Raji (cell line): ENCODE results near the gene CDCP2.

Experiments
- POLR2A ChIP-seq: IDR thresholded peaks from 2 replicates; pipeline ENCODE4 v1.6.1; 2011; ENCODE audit warnings: low read depth, low read length, control low read depth; ENCODE audit not compliant: insufficient read depth

CDCP2 gene

DNA sequence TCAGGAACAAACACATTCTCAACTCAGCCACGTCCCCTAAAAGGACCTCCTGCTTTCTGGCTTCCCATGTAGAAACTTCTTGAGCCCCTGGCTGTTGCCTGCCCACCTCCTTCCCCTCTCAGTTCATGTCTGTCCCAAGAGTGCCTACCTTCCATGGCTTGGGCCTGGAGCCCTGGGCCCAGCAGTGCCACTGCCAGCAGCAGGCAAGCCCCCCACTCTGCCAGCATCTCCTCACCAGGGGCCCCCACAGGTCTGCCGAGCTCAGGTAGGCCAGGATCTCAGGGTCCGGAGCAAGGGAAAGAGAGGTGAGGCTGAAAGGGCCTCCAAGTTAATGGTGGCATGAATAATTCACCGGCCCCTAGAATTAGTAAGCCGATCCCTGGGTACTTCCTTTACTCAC is at the start of gene CDCP2:
CDCP2 (minus strand) TSS at position 305 of the 400 bp plus-strand sequence; CDS start at position 227, 78 bp downstream.
- no peak for TF ChIP-seq POLR2A

DNA sequence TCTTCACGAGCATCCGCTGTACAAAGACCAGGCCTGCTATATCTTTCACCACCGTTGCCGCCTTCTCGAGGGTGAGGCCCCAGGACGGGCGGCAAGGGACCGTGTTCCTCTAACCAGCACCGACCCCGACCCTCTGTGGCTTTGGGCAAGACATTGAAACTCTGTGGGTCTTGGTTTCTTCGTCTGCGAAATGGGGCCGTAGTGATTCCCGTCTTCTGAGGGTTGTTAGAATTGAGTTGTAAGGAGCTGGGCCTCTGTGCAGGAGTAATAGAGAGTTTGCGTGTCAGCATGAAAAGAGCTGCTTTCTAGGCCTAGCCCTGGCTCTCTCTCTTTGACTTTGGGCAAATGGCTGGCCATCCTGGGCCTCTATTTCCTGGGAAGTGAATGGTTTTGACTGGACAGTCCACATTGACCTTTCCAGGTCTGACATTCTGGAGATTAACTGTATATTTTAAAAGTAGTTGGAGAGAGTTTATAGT is 47.8 kb upstream of the CDCP2 start:
- no peak for TF ChIP-seq POLR2A

DNA sequence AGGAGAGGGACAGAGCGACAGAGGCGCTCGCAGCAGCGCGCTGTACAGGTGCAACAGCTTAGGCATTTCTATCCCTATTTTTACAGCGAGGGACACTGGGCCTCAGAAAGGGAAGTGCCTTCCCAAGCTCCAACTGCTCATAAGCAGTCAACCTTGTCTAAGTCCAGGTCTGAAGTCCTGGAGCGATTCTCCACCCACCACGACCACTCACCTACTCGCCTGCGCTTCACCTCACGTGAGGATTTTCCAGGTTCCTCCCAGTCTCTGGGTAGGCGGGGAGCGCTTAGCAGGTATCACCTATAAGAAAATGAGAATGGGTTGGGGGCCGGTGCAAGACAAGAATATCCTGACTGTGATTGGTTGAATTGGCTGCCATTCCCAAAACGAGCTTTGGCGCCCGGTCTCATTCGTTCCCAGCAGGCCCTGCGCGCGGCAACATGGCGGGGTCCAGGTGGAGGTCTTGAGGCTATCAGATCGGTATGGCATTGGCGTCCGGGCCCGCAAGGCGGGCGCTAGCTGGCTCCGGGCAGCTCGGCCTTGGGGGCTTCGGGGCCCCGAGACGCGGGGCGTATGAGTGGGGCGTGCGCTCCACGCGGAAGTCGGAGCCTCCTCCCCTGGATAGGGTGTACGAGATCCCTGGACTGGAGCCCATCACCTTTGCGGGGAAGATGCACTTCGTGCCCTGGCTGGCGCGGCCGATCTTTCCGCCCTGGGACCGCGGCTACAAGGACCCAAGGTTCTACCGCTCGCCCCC is 47.1 kb upstream of the CDCP2 start, which contains the start of the genes CYB5RL and MRPL37:
CYB5RL (minus strand) TSS at position 266 of the 754 bp plus-strand sequence. CDS start 4,414 bp downstream, outside the sequence.
MRPL37 (plus strand) TSS at position 403 of the 754 bp plus-strand sequence; CDS start at position 480, 77 bp downstream.
- TF ChIP-seq POLR2A, result peak; percentile 91

DNA sequence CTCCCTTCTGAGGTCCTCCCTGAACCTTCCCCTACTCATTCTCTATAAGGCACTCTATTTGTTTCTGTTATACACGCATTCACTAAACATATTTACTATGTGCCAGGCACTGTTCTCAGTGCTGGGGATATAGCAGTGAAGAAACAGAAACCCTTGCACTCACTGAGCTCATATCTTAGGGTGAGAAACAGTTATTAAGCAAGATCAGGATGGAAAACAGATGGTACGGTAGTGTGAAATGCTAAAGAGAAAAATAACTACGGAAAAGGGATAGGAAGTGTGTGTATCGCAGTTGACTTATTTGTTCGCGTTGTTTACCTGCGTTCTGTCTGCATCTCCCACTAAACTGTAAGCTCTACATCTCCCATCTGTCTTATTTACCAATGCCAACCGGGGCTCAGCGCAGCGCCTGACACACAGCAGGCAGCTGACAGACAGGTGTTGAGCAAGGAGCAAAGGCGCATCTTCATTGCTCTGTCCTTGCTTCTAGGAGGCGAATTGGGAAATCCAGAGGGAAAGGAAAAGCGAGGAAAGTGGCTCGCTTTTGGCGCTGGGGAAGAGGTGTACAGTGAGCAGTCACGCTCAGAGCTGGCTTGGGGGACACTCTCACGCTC is 46.5 kb upstream of the CDCP2 start:
- no peak for TF ChIP-seq POLR2A

DNA sequence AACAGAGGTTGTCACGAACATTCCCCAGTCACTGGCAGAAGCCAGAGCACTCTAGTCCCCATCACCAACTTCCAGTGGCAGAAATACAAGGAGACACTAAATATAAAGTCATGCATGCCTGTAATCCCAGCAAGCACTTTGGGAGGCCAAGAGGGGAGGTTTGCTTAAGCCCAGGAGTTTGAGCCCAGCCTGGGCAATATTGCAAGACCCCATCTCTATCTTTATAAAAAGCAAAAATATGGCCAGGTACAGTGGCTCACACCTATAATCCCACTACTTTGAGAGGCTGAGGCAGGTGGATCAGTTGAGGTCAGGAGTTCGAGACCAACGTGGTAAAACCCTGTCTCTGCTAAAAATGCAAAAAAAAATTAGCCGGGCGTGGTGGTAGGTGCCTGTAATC is 40.7 kb upstream of the CDCP2 start:
- no peak for TF ChIP-seq POLR2A

DNA sequence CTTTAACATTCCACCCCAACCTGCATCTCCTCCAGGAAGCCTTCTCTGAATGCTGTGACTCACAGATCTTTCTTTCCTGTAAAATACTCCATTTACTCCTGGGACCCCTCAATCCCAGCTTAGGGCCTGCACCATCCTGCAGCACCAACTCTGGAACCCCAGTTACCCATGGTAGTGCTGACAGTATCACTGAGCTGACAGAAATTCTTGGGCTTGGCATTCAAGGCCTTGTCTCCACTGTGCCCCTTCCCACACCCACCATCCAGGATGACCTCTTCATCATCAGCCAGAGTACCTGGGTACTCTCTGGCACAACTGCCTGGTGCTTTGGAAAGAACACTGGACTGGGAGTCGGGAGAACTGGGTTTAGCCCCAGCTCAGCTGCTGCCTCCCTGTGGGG is 38.7 kb upstream of the CDCP2 start:
- TF ChIP-seq POLR2A, result no peak

DNA sequence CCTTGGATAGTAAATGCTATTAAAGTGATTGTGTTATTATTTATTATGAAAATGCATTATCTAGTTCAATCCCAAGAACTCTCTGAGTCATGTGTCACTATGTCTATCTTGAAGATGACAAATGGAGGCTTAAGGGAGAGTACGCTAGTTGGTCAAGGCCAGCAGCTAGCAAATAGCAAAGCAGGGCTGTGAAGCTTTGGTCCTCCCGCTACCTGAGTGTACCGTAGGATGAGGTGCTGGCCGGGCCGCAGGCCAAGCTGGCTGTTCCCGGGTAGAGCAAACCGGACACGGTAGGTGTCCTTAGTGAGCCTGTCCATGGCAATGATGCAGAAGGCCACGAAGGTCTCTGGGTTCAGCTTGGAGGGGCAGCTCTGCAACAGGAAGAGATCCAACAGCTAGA is 37.7 kb upstream of the CDCP2 start:
- no peak for TF ChIP-seq POLR2A

DNA sequence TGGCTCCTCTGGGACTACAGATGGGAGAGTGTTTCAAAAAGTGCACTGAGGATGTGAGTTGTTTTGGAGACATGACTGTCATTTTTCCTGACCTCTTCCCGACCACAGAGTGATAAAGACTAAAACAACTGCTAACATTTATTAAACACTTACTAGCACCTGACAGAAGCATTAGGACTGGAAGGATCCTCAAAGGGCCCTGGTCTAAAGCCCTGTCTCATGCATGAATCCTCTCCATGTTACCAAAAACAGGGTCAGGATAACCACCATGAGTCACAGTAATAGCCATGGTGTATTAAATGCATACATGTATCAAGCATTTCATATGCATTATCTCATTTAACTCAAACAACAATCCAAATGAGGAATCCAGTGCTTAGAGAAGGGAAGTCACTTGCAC is 35.5 kb upstream of the CDCP2 start:
- TF ChIP-seq POLR2A, result no peak

DNA sequence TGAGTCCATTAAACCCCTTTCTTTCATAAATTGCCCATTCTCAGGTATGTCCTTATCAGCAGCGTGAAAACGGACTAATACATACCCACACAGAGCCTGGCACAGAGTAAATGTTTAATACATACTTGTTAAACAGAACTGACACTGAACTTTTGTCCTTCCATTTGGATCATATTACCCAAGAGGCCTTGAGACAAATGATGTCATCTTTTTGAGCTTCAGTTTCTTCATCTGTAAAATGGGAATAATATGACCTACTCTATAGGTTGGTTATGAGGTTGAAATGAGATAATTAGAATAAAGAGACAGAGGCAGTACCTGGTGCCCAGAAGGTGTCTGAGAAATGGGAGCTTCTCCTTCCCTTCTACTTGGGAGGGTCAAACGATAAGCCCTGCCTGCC is 33.3 kb upstream of the CDCP2 start:
- TF ChIP-seq POLR2A, result no peak

DNA sequence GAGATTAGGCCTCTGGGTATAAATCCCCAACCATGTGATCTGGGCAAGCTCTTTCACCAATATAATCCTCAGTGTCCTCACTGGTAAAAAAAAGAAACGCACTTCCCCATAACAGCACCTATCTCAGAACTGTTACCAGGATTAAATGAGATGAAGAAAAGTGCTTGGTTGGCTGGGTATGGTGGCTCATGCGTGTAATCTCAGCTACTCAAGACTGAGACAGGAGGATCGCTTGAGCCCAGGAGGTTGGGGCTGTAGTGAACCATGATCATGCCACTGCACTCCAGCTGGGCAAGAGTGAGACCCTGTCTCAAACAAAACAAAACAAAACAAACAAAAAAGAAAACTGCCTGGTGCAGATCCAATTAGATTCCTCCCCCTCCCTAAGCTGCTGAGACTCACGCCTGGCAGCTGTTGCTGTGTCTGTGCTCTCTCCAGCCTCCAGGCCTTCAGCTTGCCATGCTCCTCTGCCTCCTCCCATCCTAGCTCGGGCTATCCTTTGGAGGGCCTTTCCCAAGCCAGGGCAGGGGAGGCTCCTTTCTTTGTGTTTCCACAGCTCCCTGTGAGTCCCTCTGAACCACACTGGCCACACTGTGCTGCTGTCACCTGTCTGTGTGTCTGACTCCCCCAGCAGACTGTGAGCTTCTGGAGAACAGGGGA is 28.0 kb upstream of the CDCP2 start:
- TF ChIP-seq POLR2A, result no peak

DNA sequence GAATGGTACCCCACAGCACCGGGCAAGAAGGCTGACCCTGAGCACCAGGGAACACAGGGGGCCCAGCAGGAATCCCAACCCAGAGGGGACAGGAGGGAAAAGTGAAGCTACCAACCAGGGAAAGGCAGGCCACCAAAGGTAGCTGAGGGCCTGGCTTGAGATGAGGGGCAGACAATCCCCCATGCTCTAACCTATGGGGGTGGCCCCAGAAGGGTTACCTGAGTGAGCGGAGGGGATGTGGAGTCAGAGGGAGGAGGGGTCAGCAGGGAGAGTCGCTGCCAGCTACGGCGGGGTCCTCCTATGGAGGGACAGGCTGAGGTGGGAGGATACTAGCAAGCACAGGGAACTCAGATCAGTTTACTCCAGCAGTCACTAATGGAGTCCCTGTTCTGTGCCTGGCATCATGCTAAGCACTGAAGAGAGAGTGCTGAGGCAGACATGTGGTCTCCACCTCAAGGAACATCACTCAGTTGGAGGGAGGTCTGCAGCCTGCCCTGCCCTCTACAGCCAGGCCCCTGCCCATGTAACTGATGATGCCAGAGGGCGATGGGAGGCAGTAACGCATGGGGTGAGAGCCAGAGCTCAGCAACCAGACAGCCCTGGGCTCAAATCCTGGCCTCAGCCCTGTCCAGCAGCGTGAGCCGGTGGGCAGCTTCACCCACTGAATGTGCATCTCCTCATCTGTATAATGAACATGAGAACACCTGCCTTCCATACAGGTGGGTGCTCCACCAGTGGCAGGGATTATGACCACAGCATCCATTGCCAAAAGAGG is 25.7 kb upstream of the CDCP2 start:
- TF ChIP-seq POLR2A, result no peak

DNA sequence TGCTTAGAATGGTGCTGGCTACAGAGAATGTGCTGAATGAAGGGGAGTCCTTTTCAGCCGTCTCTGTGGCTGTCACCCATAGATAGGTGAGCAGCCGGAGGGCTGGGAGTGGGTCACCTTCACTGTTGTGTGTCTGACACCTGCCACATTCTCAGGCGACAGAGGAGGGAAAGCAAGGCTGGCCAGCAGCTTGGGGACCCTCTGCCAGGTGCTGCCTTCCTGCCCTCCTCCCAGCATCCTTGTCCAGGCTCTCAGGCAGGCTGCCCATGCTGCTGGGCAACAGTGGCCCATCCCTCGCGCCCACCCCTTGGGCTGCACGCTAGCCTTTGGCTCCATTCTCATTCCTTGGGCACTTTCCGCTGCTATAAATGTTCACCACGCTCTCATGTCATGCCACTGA is 24.9 kb upstream of the CDCP2 start:
- no peak for TF ChIP-seq POLR2A

DNA sequence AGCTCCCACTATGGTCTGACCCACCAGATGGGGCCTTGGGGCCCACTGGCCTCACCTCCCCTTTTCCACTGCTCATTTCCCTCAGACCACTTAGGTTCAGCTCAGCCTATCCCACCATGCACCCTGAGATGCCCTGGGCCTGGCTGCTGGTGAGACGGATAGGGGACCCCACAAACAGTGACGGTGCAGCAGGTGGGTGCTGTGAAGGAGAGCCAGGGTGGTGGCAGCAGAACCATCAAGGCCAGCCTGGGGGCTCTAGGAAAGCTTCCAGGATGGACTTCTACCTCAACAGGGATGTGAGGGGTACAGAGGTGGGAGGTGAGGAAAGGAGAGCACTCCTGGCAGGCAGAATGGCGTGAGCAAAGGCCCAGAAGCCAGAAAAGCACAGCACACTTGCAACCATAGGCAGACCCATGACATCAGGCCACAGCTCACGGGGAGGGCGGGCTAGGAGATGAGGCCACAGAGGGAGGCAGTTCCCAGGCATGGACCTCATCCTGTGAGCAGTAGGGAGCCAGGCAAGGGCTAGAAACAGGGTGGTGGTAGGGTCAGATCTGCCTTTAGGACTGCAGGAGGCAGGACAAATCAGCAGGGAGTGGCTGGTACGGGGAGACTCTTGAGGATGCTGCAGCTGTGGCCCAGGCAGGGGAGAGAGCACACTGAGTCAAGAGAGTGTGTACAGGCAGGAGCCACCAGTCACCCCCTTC is 24.0 kb upstream of the CDCP2 start:
- no peak for TF ChIP-seq POLR2A

DNA sequence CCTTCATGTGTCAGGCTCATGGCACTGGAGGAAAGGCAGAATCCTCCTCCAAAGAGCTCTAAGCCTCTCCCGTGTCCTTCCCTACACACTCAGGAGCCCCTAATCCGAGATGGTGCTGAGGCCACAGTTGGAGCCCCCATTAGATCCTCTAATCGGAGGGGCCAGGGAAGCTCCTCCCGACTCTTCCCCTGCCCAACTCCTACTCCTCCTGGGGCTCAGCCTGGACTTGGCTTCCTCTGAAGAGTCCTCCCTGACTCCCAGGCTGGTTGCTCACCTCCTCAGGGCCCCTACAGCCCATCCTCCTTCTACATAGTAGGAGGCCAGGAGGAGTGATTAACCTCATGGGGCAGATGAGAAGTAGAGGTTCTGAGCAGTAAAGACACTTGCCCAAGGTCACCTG is 21.3 kb upstream of the CDCP2 start:
- TF ChIP-seq POLR2A, result no peak

DNA sequence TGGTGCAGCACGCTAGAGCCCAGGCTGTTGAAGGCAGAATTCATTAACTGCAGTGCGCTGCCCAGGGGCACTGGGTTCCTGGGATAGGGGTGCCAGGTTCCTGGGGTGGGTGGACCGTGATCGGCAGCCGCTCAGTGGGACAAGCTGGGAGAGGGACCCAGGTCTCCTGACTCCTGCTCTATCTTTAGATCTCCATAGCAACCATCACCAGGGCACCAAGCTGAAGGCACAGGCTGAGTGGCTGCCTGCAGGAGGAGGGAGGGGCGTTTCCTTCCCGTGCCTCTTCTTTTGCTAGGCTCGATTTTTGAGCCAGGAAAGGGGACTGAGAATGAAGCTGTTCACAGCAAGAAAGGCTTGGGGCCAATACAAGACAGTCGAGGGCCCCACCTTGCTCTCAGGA is 20.9 kb upstream of the CDCP2 start:
- TF ChIP-seq POLR2A, result no peak
